ENCODE measurements around the gene KLK6. TPM values are rescaled to one million over a fixed set of nuclear protein-coding genes. Genes with fewer than 3 reads are reported as not detected.

KLK6 gene
- polyA plus RNA-seq, 3 donors = not detected

DNA sequence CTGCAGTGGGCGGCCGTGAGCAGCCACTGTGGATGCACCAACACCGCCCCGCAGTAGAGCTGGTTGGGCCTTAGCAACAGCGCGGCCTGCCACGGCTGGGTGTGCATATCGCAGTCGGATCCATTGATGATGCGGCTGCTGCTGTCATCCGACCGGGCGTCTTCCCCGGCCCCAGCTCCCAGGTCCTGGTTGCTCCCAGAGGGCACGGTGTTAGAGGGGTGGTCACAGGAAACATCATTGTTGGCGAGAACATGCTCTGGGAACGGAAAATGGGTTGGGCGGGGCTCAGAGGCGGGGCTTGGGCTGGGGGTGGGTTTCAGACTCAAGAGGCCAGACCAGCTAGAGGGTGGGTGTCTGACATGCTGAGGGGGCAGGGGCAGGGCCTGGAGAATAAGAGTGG is 19.5 kb downstream of the KLK6 start:
- Histone ChIP-seq H3K27ac (ENCODE audit: low read depth in 1 of 2, low read length in 2 of 2) (no peak overlapping the region), H3K27me3 (ENCODE audit: control insufficient read depth in 2 of 2, insufficient read depth in 2 of 2, low read length in 2 of 2) (no peaks in the 10 kb centered on the region), H3K9ac (ENCODE audit: insufficient read depth, low read length, poor library complexity, severe bottlenecking) (no peak overlapping the region), H3K79me2 (ENCODE audit: insufficient read depth, low read length) (no peaks in the 10 kb centered on the region), H4K20me1 (ENCODE audit: insufficient read depth, low read length) (no peaks in the 10 kb centered on the region), H3K36me3 (replicated peaks in 1 of 2; ENCODE audit: control insufficient read depth in 1 of 2, insufficient read depth in 2 of 2, low read length in 2 of 2) (no peaks in the 10 kb centered on the region), H3K4me3 (replicated peaks in 1 of 3; ENCODE audit: low read depth in 2 of 3, low read length in 3 of 3) (no peak overlapping the region), H3K4me2 (replicated peaks; ENCODE audit: extremely low read depth, low read length, poor library complexity, severe bottlenecking) (no peak overlapping the region), H3K4me1 (ENCODE audit: control insufficient read depth in 1 of 2, insufficient read depth in 2 of 2, low read length in 2 of 2) (no peaks in the 10 kb centered on the region), H2AFZ (ENCODE audit: insufficient read depth, low read depth, low read length, poor library complexity, severe bottlenecking) (no peak overlapping the region), H3K9me3 (replicated peaks in 1 of 2; ENCODE audit: control insufficient read depth in 1 of 2, insufficient read depth in 1 of 2, low read length in 2 of 2) (no peaks in the 10 kb centered on the region)
- no peak for DNase-seq
- intact Hi-C loops (cut with micrococcal nuclease) = no loop called here
- Mint-ChIP-seq H3K27me3 (ENCODE audit: low read depth in 3 of 3) (peaks cover 3 to 10% (median 6%) of the 10 kb centered on the region in 3 donors), H3K36me3 (no peaks in the 10 kb centered on the region), H3K4me1 (no peaks in the 10 kb centered on the region), H3K4me3 (no peak overlapping the region), H3K9me3 (peaks cover 0 to 11% (median 4%) of the 10 kb centered on the region in 7 donors), H3K27ac (no peak overlapping the region)
- 48% methylated on average over 16 of the region's 19 CpGs for WGBS (ENCODE audit: insufficient coverage)
- TF ChIP-seq, protein P1, sequence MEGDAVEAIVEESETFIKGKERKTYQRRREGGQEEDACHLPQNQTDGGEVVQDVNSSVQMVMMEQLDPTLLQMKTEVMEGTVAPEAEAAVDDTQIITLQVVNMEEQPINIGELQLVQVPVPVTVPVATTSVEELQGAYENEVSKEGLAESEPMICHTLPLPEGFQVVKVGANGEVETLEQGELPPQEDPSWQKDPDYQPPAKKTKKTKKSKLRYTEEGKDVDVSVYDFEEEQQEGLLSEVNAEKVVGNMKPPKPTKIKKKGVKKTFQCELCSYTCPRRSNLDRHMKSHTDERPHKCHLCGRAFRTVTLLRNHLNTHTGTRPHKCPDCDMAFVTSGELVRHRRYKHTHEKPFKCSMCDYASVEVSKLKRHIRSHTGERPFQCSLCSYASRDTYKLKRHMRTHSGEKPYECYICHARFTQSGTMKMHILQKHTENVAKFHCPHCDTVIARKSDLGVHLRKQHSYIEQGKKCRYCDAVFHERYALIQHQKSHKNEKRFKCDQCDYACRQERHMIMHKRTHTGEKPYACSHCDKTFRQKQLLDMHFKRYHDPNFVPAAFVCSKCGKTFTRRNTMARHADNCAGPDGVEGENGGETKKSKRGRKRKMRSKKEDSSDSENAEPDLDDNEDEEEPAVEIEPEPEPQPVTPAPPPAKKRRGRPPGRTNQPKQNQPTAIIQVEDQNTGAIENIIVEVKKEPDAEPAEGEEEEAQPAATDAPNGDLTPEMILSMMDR (IDR thresholded peaks at IDR 0.05) = no peak

DNA sequence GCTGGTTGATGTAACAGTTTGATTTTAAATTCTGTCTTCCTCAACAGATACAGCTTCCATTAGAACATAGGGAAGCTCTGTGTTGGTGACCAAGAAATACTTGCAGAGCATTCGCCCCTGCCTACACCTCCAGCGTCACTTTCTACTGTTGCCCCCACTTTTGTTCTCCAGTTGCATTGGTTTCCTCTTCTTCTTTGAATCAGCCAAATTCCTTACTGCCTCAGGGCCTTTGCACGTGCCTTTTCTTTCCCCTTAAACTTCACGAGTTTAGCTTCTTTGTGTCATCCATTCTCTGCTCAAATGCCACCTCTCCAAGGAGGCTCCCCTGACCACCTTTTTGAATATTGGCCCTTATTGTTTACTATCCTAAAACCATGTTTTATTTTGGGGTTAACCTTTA is 22.3 kb downstream of the KLK6 start:
- no peaks in the 10 kb centered on the region for H3K27me3 ChIP-seq (ENCODE audit: control insufficient read depth in 2 of 2, insufficient read depth in 2 of 2, low read length in 2 of 2)
- H3K27ac ChIP-seq (ENCODE audit: low read depth in 1 of 2, low read length in 2 of 2) = no peak overlapping the region
- no peaks in the 10 kb centered on the region for H3K36me3 ChIP-seq (replicated peaks in 1 of 2; ENCODE audit: control insufficient read depth in 1 of 2, insufficient read depth in 2 of 2, low read length in 2 of 2)
- Mint-ChIP-seq H3K9me3 (peaks cover 3 to 12% (median 8%) of the 10 kb centered on the region in 7 donors), H3K27ac (no peak overlapping the region), H3K4me1 (no peaks in the 10 kb centered on the region), H3K36me3 (no peaks in the 10 kb centered on the region), H3K4me3 (no peak overlapping the region), H3K27me3 (ENCODE audit: low read depth in 3 of 3) (peaks cover 3 to 11% (median 10%) of the 10 kb centered on the region in 3 donors)
- no peak overlapping the region for H3K4me3 ChIP-seq (replicated peaks in 1 of 3; ENCODE audit: low read depth in 2 of 3, low read length in 3 of 3)
- TF ChIP-seq, protein P1 (IDR thresholded peaks at IDR 0.05) = no peak
- intact Hi-C loops (cut with micrococcal nuclease) = no loop called here
- 82% methylated on average over 4 of the region's 4 CpGs for WGBS (ENCODE audit: insufficient coverage)
- DNase-seq = no peak
- H3K9ac ChIP-seq (ENCODE audit: insufficient read depth, low read length, poor library complexity, severe bottlenecking) = no peak overlapping the region
- no peak overlapping the region for H3K4me2 ChIP-seq (replicated peaks; ENCODE audit: extremely low read depth, low read length, poor library complexity, severe bottlenecking)
- H4K20me1 ChIP-seq (ENCODE audit: insufficient read depth, low read length) = no peaks in the 10 kb centered on the region
- no peak overlapping the region for H2AFZ ChIP-seq (ENCODE audit: insufficient read depth, low read depth, low read length, poor library complexity, severe bottlenecking)
- H3K79me2 ChIP-seq (ENCODE audit: insufficient read depth, low read length) = no peaks in the 10 kb centered on the region
- H3K4me1 ChIP-seq (ENCODE audit: control insufficient read depth in 1 of 2, insufficient read depth in 2 of 2, low read length in 2 of 2) = no peaks in the 10 kb centered on the region
- peaks cover 0 to 4% of the 10 kb centered on the region in 2 donors for H3K9me3 ChIP-seq (replicated peaks in 1 of 2; ENCODE audit: control insufficient read depth in 1 of 2, insufficient read depth in 1 of 2, low read length in 2 of 2)
